Stimulated activated CD8-positive, alpha-beta memory T cell treated with anti-CD3 and anti-CD28 coated beads, Interleukin-4, amount 100 ng/mL, for 48 hours (primary cell): ENCODE results near the gene MYF5.

Experiments
- DNase-seq: peaks from one replicate; pipeline ENCODE4 v3.0.0-alpha.2; 2020

Gene MYF5

GRCh38 chr12:80708259-80708974, 8.3 kb upstream of the MYF5 start:
- no peak for DNase-seq

DNA sequence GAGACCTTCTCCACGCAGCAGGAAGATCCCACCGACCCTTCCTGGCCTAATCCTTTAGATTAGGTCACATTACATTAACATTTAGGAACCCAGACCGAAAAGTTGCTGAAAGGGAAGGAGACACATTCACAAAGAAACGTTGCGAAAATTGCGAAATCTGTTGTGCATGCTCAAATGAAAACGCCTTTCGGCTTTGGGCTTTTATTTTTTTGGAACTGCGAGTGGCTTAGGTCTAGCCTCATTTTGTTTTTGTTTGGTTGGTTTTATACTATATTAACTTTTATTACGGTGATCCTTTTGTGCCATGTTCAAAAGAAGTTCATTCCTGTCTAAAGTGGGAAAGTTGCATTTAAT, 7.8 kb upstream of the MYF5 start:
- DNase-seq: no peak

DNA sequence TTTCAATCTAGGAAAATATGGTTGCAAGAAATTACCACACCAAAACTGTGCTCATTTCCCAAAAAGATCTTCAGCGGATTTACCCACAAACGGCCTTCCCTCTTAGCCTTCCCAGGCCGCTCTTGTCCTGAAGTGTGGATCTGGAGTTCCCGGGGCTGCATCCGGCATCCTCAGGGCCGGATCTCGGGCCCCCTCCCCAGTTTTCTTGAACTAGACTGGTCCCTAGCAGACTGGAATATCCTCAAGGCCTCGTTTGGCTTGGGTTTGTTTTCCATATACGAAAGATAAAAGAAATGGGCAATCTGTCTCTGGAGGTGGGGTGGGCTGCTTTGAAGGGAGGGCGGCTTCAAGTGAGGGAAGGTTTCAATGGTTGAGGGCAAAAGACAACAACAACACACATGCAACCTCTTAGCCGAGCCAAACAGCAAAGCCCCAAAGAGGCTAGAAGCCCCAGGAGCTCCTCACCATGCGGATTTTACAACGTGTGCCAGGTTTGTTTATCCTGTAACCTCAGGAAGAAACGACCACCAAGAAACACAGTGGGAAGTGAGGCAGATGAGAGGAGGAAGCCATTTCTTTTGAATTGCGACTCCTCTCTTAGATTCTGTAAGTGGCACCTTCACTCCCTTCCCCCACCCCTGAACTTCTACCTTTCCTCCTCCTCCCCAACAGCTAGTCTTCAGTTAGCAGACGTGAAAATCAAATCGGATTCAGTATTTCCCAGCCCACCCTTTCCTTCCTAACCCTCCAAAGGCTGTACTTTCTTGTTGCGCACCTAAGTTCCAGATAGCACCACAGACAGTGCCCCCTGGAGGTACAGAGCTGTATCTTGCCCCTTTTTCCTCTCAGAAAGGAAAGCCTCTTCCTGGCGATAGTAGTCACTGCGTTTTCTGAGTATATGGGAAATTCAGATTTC, 6.6 kb upstream of the MYF5 start:
- no peak for DNase-seq

GRCh38 chr12:80710727-80711449, 5.8 kb upstream of the MYF5 start:
- DNase-seq: no peak

DNA sequence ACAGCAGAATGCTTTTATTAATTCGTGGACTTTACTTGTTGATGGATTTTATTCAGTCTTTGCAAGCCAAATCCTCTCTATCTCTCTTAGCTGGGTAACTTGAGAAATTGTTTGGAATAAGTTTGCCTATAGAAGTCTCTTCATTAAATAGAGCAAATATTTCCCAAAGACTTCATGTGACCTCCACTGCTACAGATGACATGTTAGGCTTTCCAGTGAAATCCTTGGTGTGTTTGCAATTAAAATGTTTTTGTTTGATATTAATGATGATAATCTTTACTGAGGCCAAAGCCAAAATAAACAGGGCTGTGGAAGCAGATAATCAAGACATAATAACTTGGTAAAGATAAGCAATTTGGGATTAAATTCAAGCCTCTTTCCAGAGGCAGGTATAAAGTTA, 4.8 kb upstream of the MYF5 start:
- DNase-seq: no peak

GRCh38 chr12:80712866-80713265, 3.8 kb upstream of the MYF5 start:
- no peak for DNase-seq

DNA sequence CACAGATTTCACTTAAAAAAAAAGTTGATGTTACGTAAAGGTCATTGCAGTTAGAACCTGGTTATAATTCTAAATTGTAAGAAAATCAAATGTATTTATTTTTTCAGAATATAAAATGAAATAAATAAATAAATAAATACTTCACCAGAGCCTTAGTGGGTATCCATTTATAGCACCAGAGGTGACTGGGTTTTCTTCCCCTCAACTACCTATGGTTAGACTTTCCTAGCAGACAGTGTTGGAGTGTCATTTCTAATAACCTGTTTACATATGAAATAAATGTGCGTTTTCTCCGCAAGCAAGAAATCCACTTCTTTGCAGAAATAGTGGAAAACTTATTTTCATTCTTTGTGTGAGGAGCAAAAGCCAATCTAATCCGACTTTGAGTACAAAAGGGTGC, 3.3 kb upstream of the MYF5 start:
- no peak for DNase-seq

GRCh38 chr12:80714055-80714454, 2.7 kb upstream of the MYF5 start:
- no peak for DNase-seq

GRCh38 chr12:80714846-80715245, 1.9 kb upstream of the MYF5 start:
- DNase-seq: no peak

DNA sequence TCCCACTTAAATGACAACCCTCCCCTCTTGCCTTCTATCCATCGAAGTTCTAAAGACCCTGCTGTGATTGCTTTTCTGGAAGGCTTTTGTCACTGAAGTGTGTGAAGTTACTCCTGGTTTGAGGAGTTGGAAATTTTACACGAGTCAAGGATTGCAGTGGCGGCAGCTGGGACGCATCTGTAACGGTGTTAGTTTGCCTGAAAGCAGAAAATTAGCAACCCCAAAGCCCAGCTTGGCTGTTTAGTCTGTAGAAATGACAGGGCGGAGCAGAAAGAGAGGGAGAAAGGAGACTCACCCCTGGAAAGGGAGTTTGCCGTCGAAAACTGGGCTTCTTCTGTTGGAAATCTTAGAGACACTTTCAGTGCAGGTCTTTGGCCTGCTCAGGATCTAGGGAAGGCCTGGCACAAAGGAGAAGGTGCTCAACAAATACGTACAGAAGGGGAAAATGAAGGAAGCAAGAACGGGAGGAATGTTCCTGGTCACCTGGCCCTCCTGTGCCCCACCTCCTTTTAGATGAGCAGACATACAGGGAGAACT, 931 bp upstream of the MYF5 start:
- DNase-seq: no peak

DNA sequence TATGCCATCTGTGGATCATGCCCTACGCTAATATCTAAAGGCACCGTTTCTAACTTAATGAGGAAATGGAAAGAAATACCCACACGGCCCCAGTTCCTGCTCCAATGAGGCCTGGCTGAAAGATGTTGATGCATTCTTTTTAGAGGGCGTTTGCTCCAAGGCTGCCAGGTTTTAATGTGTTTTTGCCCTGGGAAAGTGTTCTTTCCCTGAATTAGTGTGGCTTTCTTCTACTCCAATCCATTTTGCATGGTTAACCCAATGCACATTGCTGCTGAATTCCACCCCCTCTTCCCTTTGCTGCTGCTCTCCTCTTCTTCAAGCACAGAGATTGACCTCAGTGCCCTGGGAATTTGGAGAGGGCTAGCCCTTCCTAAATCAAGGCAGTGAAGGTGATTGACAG, 1.1 kb downstream of the MYF5 start:
- DNase-seq: no peak

DNA sequence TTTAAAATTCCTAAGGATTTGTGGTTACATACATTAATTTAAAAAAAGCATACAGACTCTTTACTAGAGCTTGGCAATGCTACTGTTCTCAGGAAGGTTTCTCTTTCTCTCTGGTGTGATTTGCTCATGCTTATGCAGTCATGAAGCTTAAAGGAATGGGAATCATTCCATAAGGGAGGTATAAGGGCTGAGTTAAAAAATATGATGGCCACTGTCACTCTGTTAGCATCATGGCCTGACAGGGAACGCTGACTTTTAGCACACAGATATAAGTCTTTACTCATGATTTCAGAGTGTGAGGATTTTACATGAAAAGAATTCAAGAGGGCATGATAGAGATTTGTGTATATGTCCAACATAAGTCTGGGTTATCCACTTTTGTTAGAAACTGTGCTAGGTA, 3.8 kb downstream of the MYF5 start:
- no peak for DNase-seq

DNA sequence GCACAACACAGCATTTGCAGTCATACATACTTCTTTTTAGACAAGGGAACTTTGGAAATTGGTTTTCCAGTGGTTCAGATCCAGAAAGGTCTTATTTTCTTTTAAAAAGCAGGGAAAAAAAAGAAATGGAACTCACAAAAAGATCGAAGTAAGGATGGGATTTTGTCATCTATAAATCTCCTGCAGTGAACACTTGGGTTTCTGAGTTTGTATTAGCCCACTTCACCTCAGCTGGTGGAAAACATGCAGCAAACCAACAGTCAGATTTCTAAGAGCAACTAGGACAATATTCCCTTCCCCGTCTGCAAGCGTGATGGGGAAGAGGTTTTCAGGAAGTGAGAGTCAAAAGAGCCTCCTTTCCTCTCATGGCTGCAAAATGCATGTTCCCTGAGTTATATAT, 4.6 kb downstream of the MYF5 start:
- DNase-seq: no peak

- DNase-seq: no peak
Observed at GRCh38 chr12:80745851-80746505, 29.3 kb downstream of the MYF5 start.

- DNase-seq: no peak
Observed at GRCh38 chr12:80747800-80748199, 31.1 kb downstream of the MYF5 start.

DNA sequence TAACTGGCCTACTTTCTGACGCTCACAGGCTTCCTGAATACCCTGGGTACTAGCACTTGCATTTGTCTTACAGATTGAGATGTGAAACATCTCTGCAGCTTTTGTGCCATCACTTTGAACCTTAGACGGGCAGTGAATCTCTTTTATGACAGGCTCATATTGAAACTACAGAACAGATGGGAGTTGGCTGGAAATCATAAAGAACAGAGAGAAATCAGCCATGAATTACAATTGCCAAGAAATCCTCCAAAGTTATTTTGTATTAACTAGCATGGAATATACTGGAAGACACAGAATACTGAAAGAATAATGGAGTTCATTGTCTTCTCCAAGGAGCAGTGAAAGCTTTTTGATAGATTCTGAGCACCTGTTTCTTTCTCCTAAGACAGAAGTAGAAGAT, 32.7 kb downstream of the MYF5 start:
- no peak for DNase-seq

DNA sequence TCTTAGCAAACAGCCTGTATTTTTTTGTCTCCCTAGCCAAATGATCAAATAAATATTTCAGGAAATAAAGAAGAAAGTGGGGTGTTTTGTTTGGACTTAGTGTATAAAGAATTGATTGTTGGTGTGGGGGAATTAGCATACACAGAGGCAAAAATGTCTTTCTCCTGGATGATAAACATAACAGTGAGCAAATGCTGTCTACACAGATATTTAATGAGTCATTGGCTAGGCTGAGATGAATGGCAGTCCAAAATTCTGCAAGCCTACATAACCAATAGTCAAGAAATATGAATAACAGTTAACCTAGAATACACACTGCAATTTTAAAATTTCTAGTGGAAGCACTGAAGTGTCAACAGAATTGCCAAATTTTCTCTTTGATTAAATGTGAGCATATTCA, 35.8 kb downstream of the MYF5 start:
- DNase-seq: no peak

GRCh38 chr12:80754274-80754673, 37.6 kb downstream of the MYF5 start:
- no peak for DNase-seq

DNA sequence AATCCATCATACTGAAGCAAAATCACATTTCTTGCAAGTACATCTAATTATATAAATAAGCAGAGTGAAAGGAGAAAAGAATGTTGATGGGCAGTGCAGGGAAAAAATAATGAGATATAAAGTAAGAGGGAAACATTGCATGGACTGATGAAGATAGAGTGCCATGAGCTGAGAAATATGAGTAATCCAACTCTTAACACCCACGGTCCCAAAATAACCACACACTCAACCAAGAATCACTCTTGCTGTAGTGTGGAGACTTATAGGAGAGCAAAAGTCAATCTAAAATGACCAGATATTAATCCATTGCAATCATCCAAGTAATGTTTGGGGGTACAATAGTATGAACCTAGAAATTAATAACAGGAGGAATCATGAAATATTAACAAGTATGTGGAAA, 40.2 kb downstream of the MYF5 start:
- DNase-seq: no peak

DNA sequence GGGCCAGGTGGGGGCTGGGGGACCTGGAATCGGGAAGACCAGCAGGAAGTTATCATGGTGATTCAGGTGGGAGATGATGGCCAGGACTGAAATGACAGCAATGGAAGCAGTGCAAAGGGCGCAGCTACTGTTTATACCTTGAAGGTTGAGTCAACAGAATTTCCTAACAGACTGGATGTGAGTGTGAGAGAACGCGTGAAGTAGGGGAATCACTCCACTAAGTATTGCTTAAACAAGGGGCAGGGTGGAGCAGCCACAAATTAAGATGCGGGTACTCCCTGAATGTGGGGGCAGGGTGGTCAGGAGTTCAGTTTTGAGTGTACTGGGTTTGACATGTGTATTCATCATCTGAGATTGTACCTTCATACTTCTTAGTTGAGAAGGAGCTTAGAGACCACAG, 45.1 kb downstream of the MYF5 start:
- no peak for DNase-seq

DNA sequence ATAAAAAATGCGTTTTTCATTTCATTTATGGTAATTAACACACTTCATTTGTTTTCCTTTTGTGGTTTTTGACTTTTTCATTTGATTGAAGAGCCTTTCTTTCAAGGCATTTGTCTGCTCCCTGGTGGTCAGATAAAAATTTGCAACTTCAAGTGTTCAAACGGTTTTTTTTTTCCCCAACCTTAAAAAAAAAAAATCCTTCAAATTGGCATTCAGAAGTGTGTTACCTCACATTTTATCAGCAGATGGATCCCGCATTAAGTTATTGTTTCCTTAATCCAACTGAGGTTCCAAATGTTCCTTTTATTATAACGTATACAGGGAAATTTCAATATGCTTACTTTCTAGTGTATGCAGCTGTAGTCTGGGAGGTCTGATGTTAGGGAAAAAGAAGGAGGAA, 47.2 kb downstream of the MYF5 start:
- no peak for DNase-seq

DNA sequence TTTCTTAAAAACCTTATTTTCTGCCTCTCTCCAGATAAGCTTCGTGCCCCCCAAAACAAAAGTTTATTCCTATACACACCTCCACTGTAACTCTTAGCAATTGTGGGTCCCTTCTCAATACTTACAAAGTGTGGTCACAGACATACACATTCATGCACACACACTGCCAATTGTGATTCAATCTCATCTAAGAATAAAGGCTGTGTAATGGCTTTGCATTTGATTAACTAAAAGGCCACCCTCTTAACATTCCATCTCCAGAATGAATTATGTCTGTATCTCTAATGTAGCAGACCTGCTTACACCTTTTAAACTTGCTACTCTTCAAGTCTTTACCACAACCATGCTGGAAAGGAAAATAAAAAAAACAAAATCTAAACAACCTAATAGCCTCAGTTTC, 49.5 kb downstream of the MYF5 start:
- DNase-seq: no peak

DNA sequence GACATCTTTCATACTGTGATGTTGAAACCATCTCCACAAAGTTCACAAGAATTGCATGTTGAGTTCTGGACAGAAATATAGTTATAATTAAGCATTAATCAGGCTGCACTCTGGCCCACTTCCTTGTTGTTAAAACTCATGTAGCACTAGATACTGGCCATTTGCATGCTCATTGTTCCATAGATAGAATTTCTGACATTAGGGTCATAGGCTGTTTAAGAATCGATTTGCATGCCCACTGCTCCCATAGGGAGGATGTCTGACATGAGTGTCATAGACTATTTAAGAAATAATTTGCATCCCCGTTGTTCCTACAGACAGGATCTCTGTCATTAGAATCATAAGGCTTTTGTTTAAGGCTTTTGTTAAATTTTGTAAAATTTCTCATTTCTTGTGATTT, 50.2 kb downstream of the MYF5 start:
- DNase-seq: no peak
